Coronary artery (tissue), 2 donors: ENCODE data around the gene MS4A7.

Experiments used
- DNase-seq: peaks from one replicate; pipeline ENCODE4 v3.0.0-alpha.2; 2017; ENCODE audit warnings: low spot score
- H3K27ac ChIP-seq, 2 donors: fragments of 200-600 bp; sonication (generic); one replicate each; pipeline ENCODE4 v1.5.1; 2016 to 2019
- H3K4me3 ChIP-seq: fragments of 200-600 bp; sonication (generic); 2 replicates; pipeline ENCODE4 v1.5.1; 2016; ENCODE audit warnings: mild to moderate bottlenecking, moderate library complexity
- CTCF ChIP-seq: fragments of 200-600 bp; sonication (generic); IDR thresholded peaks from one replicate; pipeline ENCODE4 v1.5.1; 2019; ENCODE audit warnings: antibody characterized with exemption

The MS4A7 gene

GRCh38 chr11:60420015-60420414, 41.7 kb downstream of the MS4A7 start:
- no peak for DNase-seq
- no peak overlapping the region for H3K4me3 ChIP-seq
- no peak for TF ChIP-seq CTCF
- no peak overlapping the region for H3K27ac ChIP-seq

GRCh38 chr11:60422609-60423008, 44.3 kb downstream of the MS4A7 start:
- Histone ChIP-seq H3K4me3 (no peak overlapping the region), H3K27ac (no peak overlapping the region)
- DNase-seq, result no peak
- no peak for TF ChIP-seq CTCF

GRCh38 chr11:60428517-60428916, 50.2 kb downstream of the MS4A7 start:
- Histone ChIP-seq H3K4me3 (no peak overlapping the region), H3K27ac (no peak overlapping the region)
- DNase-seq, result no peak
- TF ChIP-seq CTCF, result no peak

GRCh38 chr11:60429272-60429671, 50.9 kb downstream of the MS4A7 start, which contains the start of gene MS4A5:
TSS of gene MS4A5 (plus strand) at chr11:60429572. CDS start at chr11:60429675, 103 bp downstream.
- DNase-seq, result no peak
- no peak for TF ChIP-seq CTCF
- no peak within 1 kb of the TSS for H3K27ac ChIP-seq
- no peak within 1 kb of the TSS for H3K4me3 ChIP-seq

- Histone ChIP-seq H3K4me3 (no peak overlapping the region), H3K27ac (no peak overlapping the region)
- TF ChIP-seq CTCF, result no peak
- DNase-seq, result no peak
Measured at GRCh38 chr11:60431251-60431650, 52.9 kb downstream of the MS4A7 start.

- no peak for DNase-seq
Measured at GRCh38 chr11:60433401-60433800, 55.1 kb downstream of the MS4A7 start.

More at GRCh38 chr11:60433401-60433800, 55.1 kb downstream of the MS4A7 start:
- no peak for TF ChIP-seq CTCF
- H3K4me3 ChIP-seq, result no peak overlapping the region
- no peak overlapping the region for H3K27ac ChIP-seq
